Muscle layer of duodenum (tissue), 2 donors: ENCODE measurements around the gene SCGB3A2.

ENCODE experiments used
- H3K27ac ChIP-seq: one replicate; pipeline ENCODE4 v1.7.0; 2013; ENCODE audit warnings: mild to moderate bottlenecking, low read length
- H3K27me3 ChIP-seq: one replicate; pipeline ENCODE4 v1.7.0; 2013; ENCODE audit warnings: low read depth, mild to moderate bottlenecking, control low read depth, low read length
- H3K36me3 ChIP-seq, 2 donors: one replicate each; pipeline ENCODE4 v1.7.0; 2013; ENCODE audit warnings: low read length in 2 of 2, control low read depth in 1 of 2, mild to moderate bottlenecking in 1 of 2; ENCODE audit not compliant: insufficient read depth in 2 of 2, control insufficient read depth in 1 of 2
- H3K4me1 ChIP-seq, 2 donors: one replicate each; pipeline ENCODE4 v1.7.0; 2013; ENCODE audit warnings: low read length in 2 of 2, mild to moderate bottlenecking in 2 of 2, control low read depth in 1 of 2, moderate library complexity in 1 of 2; ENCODE audit not compliant: insufficient read depth in 2 of 2, control insufficient read depth in 1 of 2
- H3K4me3 ChIP-seq, 2 donors: one replicate each; pipeline ENCODE4 v1.7.0; 2013; ENCODE audit warnings: low read length in 2 of 2, low read depth in 1 of 2, mild to moderate bottlenecking in 1 of 2
- H3K9me3 ChIP-seq, 2 donors: one replicate each; pipeline ENCODE4 v1.7.0; 2013; ENCODE audit warnings: low read length in 2 of 2, control low read depth in 1 of 2, mild to moderate bottlenecking in 1 of 2; ENCODE audit not compliant: control insufficient read depth in 1 of 2
- donor health status: healthy.

Gene SCGB3A2, protein sequence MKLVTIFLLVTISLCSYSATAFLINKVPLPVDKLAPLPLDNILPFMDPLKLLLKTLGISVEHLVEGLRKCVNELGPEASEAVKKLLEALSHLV

DNA sequence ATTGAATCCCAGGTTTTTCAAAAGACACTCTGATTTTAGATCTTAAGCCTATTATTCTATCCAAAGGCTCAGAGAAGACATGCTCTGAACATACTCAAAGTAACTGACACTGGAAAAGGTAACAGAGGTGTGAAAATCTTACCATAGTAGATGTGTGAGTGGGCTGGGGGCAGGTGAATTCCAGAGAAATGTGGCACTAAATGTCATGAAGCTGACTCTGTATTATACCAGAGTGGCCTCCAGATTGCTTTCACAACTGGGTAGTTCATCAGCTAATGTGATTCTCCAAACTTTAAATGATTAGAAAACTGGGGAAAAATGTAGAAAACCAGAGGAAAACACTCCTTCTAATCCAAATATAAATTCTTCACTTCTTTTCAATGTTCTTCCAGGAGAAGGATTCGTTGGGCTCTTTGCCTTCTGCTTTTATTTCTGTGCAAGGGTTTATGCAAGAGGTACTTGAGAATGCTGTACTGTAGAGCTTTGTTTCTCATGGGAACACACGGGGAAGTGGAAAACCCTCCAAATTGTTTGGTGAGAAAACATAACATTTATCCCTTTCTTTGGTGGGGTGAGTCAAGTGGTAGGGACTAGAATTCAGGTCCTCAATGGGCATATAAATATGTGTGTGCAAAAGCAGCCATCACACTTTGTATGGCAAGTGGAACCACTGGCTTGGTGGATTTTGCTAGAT lies at the start of gene SCGB3A2:
Gene SCGB3A2, plus strand, starts transcription at position 646 of the 694 bp plus-strand sequence. CDS start 93 bp downstream, outside the sequence.
- Histone ChIP-seq H3K9me3 (no peaks in the 10 kb centered on the region), H3K36me3 (no peaks in the 10 kb centered on the region), H3K4me1 (no peaks in the 10 kb centered on the region), H3K4me3 (no peak within 1 kb of the TSS), H3K27me3 (no peaks in the 10 kb centered on the region), H3K27ac (no peak within 1 kb of the TSS)

DNA sequence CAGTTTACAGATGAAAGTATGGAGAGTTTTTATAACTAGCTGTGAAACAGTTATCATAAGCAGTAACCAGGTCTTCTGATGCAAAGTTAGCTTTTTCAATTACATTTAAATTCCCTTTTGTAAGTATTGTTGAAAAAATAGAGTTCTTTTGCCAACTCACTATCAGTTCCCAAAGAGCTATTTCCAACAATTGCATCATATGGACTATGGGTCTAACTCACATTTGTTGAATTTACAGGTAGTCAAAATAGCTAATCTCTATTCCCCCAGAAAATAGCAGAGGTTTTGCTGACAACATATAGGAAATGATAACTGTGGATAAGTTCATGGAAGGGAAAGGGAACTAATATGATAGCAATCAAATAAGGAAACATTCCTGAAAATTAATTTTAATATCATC lies 48.5 kb upstream of the SCGB3A2 start:
- no peaks in the 10 kb centered on the region for H3K36me3 ChIP-seq
- H3K4me3 ChIP-seq, result peak overlapping the region in 1 of 2 donors; percentile 14
- no peaks in the 10 kb centered on the region for H3K4me1 ChIP-seq
- H3K9me3 ChIP-seq, result no peaks in the 10 kb centered on the region
- H3K27me3 ChIP-seq, result no peaks in the 10 kb centered on the region
- peak overlapping the region; percentile 29 for H3K27ac ChIP-seq

DNA sequence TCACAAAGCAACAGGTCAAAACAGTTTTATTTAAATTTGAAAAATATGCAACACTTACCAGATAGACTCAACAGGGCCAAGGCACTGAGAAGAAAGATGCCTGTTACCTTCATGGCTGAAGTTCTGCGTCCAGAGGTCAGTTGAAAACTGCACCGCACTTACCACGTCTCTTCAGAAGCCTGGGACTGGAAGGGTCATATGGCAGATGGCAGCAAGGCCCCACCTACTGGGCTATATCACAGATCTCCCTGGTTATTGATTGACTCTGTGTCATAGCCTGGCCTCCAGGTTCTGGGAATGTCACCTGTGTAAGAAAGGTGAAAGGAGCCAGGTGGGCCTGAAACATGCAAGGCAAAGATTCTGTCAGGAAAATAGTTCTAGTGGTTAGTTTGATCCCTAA lies 47.0 kb upstream of the SCGB3A2 start, which contains the start of gene SPINK1:
Gene SPINK1, minus strand, starts transcription at position 207 of the 400 bp plus-strand sequence. Its CDS starts 94 bp downstream, at position 113.
- peak within 1 kb of the TSS; percentile 29 for H3K27ac ChIP-seq
- H3K4me3 ChIP-seq, result peak within 1 kb of the TSS in 1 of 2 donors; percentile 14

DNA sequence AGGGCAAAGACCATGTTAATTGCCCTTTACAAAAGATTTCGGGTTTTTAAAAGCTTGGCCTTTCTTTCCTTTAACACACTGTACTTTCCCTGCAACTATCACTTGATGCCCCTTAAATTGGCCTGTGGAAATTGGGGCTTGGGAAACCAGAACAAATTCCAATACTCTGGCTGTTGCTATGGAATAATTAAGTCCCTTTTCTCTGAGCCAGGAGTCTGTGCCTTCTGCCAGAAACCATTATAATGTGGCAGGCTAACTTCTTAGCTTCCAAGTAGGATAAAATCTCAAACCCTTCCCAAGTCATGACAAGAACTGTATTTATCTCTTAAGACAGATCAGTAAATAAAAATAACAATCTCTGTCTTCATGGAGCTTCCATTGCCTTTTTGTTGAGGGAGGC lies 46.0 kb upstream of the SCGB3A2 start:
- Histone ChIP-seq H3K9me3 (no peaks in the 10 kb centered on the region), H3K4me1 (no peaks in the 10 kb centered on the region), H3K27me3 (no peaks in the 10 kb centered on the region), H3K36me3 (no peaks in the 10 kb centered on the region), H3K4me3 (no peak overlapping the region), H3K27ac (no peak overlapping the region)

More for the DNA sequence above, 47.0 kb upstream of the SCGB3A2 start, which contains the start of gene SPINK1:
- H3K27me3 ChIP-seq, result no peaks in the 10 kb centered on the region
- no peaks in the 10 kb centered on the region for H3K9me3 ChIP-seq
- no peaks in the 10 kb centered on the region for H3K36me3 ChIP-seq
- no peaks in the 10 kb centered on the region for H3K4me1 ChIP-seq

DNA sequence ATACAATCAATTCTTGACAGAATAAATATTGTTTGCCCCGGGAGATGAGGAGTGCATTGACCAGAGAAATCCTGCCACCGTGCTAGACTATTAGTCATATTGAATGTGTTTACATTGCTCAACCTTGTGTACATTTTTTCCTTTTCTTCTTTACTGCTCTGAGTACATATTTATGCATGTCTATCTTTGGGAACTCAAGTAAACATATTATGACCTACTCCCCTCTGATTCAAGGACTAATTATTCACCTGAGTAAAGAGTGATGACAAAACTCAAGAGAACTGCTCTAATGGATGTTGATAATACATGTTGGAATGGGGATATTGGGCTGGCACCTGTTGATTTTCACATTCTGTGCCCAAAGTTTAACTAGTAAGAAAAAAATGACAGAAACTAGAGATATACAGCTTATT lies 43.1 kb upstream of the SCGB3A2 start:
- Histone ChIP-seq H3K4me1 (no peaks in the 10 kb centered on the region), H3K27me3 (no peaks in the 10 kb centered on the region), H3K36me3 (no peaks in the 10 kb centered on the region), H3K27ac (no peak overlapping the region), H3K4me3 (no peak overlapping the region), H3K9me3 (no peaks in the 10 kb centered on the region)

DNA sequence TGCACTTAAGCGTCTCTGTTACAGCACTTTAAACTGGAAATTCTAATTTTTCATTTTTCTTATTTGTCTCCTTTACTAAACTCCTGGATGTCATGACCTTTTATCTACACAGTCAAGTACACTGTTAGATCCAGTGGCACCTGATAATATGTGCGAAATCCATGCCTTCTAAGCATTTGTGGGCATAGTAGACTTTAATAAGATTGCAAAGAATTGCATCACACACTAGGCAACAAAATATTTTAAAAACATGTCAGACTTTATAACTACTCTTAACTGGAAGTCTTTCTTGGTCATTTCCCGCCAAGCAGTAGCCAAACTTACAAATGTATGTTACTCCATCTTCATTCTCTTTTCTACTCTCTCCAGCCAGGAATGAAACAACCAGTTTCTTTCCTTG lies 42.1 kb upstream of the SCGB3A2 start:
- no peak overlapping the region for H3K4me3 ChIP-seq

DNA sequence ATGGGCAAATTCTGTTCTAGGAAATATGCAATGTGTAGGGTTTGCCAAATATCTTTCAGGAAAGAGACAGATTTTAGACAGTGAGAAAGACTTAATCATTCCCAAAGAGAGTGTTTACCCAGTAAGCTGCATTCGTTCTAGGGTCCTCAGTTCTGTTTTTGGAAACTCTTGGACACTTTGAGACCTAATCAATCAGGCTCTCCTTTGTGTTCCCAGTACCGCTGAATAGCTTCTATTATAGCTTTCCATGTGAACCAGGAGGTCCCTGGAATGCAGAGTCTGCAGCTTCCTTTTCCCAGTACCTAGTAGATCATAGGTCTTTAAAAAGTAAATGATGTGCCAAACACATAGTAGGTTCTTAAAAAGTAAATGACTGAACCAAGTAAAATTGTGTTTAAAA lies 35.6 kb upstream of the SCGB3A2 start:
- Histone ChIP-seq H3K27ac (no peak overlapping the region), H3K27me3 (no peaks in the 10 kb centered on the region), H3K4me1 (no peaks in the 10 kb centered on the region), H3K36me3 (no peaks in the 10 kb centered on the region), H3K4me3 (no peak overlapping the region), H3K9me3 (no peaks in the 10 kb centered on the region)

More for the DNA sequence above, 42.1 kb upstream of the SCGB3A2 start:
- Histone ChIP-seq H3K27me3 (no peaks in the 10 kb centered on the region), H3K4me1 (no peaks in the 10 kb centered on the region), H3K36me3 (no peaks in the 10 kb centered on the region), H3K27ac (no peak overlapping the region), H3K9me3 (no peaks in the 10 kb centered on the region)

DNA sequence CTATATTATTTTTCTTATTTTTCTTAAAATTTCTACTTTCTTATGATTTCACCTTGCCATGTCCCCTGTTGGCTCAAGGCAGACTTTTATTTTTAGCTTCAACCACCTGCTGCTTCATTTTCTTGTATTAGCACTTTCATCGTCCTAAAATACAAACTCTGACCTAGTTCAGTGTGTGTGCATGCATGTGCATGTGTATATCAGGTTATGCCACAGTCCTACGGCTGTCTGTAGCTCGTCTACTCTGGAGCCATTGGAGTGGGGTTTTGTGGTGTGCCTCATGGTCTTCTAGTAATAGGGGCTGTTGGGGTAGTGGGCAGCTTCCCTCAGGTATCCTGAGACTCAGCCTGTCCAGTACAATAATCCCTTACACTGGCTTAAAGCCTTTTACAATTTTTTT lies 33.7 kb upstream of the SCGB3A2 start:
- Histone ChIP-seq H3K4me1 (no peaks in the 10 kb centered on the region), H3K4me3 (no peak overlapping the region)

DNA sequence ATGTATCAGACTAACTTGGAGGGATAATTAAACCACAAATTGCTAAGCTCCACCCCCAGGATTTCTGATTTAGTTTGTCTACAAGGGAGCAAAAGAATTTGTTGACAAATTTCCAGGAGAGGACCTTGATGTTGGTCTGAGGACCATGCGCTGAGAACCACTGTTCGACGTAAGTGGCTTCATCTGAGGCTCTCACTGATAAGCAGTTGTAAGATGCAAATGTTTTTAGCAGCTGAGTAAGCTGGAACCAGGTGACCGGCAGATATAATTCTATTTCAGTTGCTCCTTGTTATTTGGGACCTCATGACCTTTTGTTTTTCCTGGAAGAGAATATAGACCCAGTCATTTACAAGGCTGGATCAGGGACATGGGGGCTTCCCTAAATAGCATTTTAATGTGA lies 32.9 kb upstream of the SCGB3A2 start:
- Histone ChIP-seq H3K27me3 (no peaks in the 10 kb centered on the region), H3K4me3 (no peak overlapping the region), H3K27ac (no peak overlapping the region), H3K4me1 (no peaks in the 10 kb centered on the region), H3K9me3 (no peaks in the 10 kb centered on the region), H3K36me3 (no peaks in the 10 kb centered on the region)

More for the DNA sequence above, 33.7 kb upstream of the SCGB3A2 start:
- Histone ChIP-seq H3K27me3 (no peaks in the 10 kb centered on the region), H3K27ac (no peak overlapping the region), H3K9me3 (no peaks in the 10 kb centered on the region), H3K36me3 (no peaks in the 10 kb centered on the region)

DNA sequence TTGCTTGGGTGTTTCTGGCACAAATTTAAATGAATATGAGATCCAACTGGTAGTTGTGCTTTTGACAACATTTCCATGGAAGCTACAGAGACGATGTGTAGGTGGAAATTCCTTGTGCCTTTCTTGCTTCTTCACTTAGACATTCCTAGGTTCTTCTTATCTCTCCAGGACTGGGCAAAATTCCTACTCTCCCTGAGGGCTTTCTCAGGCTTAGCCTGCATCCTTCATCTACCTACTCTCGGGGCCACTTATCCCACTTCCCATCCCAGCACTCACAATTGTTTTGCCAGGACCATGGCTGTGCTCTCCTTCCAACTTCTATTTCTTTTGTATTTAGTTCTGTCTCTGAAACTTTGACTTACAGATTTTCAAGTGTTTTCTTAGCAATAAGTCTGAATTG lies 29.3 kb upstream of the SCGB3A2 start:
- H3K4me3 ChIP-seq, result no peak overlapping the region
- H3K36me3 ChIP-seq, result no peaks in the 10 kb centered on the region
- H3K27ac ChIP-seq, result no peak overlapping the region
- no peaks in the 10 kb centered on the region for H3K4me1 ChIP-seq
- H3K27me3 ChIP-seq, result no peaks in the 10 kb centered on the region
- H3K9me3 ChIP-seq, result no peaks in the 10 kb centered on the region

DNA sequence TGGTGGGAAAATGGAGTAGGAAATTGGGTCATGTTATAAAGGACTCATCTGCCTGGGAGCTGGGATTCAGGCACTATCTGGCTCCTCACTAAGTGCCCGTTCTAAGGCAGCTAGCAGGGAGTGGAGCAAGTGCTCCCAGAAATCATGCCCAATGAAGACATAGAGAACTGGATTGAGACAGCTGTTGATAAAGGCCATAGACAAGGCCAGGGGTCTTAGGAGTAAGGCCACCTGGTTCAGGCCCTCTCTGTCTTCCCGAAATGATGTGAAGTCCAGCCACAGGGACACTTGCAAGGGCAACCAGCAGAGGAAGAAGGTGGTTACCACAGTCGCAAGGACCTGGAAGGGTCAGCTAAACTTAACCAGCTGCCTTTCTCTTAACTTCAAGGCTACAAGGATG lies 26.9 kb upstream of the SCGB3A2 start:
- no peak overlapping the region for H3K27ac ChIP-seq
- H3K27me3 ChIP-seq, result no peaks in the 10 kb centered on the region
- H3K36me3 ChIP-seq, result no peaks in the 10 kb centered on the region
- no peaks in the 10 kb centered on the region for H3K9me3 ChIP-seq
- no peak overlapping the region for H3K4me3 ChIP-seq
- no peaks in the 10 kb centered on the region for H3K4me1 ChIP-seq

DNA sequence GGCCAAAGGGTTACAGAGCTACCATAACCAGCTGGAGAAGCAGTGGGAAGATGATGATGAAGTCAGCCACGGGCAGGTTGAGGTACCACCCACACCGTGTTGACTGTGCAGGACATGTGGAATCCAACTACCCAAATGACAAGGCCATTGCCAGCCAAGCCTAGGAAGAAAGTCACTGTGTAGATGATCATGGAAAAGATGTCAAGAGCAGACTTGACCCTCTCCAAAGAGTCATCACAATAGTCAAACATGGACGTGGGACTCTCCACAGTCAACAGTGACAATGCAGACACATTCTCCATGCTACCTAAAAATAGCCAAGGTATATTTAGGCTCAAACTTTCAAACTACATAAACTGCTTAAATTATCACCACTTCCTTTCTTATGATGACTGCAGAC lies 26.1 kb upstream of the SCGB3A2 start:
- Histone ChIP-seq H3K4me3 (no peak overlapping the region), H3K27ac (no peak overlapping the region), H3K9me3 (no peaks in the 10 kb centered on the region), H3K4me1 (no peaks in the 10 kb centered on the region), H3K27me3 (no peaks in the 10 kb centered on the region), H3K36me3 (no peaks in the 10 kb centered on the region)
